ENCODE data around the gene CEP44. TPM values are rescaled to one million over a fixed set of nuclear protein-coding genes. Genes with fewer than 3 reads are reported as not detected.

CEP44 gene
- total RNA-seq, 4 donors from 2014 or later, result 17.0 to 30.6 (median 24.8) TPM

DNA sequence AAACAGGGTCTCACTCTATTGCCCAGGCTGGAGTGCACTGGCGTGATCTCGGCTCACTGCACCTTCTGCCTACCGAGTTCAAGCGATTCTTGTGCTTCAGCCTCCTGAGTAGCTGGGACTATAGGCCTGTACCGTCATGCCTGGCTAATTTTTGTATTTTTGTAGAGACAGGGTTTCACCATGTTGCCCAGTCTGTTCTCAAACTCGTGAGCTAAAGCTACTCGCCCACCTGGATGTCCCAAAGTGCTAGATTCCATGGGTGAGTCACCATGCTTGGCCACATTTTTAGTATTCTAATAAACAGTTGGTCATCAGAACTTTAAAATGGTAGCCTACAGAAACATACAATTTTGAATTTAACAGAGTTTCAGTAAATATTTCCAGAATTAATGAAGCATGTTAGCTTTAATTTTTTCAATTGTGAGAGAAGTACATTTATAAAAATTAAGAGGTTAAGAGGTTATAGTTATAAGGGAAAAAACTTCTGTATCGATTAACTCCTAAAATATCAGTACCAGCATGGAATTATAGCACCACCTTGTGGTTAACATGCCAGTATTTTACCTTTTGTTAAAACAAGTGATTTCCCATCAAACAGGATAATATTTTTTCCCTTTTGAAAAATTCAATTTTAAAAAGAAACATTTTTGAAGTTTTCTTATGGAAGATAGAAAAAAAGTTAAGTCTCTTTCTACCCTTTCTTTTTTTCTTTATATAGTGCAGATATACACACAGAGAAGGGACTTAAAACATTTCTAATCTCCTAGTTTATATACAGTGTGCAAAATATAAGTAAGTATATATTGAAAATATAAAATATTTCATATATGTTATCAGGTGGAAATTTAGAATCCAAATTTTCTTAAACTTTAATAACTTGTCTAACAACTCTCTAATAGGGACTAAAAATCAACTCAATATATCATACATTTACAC lies 35.4 kb downstream of the CEP44 start:
- 47 to 50% methylated on average over 8 of the region's 8 CpGs for WGBS, 2 donors
- peak; percentile 8 to 35 for DNase-seq
- Histone ChIP-seq H3K4me1 (no peaks in the 10 kb centered on the region), H3K27me3 (no peaks in the 10 kb centered on the region), H3K36me3 (peaks cover 0 to 7% of the 10 kb centered on the region in 2 donors), H3K4me3 (replicated peaks in 1 of 3) (no peak overlapping the region), H3K9me3 (no peaks in the 10 kb centered on the region), H3K27ac (no peak overlapping the region)
- intact Hi-C loops (cut with DNase I), result no loop called here
- TF ChIP-seq, protein P1, sequence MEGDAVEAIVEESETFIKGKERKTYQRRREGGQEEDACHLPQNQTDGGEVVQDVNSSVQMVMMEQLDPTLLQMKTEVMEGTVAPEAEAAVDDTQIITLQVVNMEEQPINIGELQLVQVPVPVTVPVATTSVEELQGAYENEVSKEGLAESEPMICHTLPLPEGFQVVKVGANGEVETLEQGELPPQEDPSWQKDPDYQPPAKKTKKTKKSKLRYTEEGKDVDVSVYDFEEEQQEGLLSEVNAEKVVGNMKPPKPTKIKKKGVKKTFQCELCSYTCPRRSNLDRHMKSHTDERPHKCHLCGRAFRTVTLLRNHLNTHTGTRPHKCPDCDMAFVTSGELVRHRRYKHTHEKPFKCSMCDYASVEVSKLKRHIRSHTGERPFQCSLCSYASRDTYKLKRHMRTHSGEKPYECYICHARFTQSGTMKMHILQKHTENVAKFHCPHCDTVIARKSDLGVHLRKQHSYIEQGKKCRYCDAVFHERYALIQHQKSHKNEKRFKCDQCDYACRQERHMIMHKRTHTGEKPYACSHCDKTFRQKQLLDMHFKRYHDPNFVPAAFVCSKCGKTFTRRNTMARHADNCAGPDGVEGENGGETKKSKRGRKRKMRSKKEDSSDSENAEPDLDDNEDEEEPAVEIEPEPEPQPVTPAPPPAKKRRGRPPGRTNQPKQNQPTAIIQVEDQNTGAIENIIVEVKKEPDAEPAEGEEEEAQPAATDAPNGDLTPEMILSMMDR (IDR thresholded peaks at IDR 0.05), result peak in 5 of 6 experiments; percentile 16 to 62 (median 44)
- TF ChIP-seq POLR2A (IDR thresholded peaks at IDR 0.05), result no peak

- Histone ChIP-seq H3K36me3 (peaks cover 0 to 7% of the 10 kb centered on the region in 2 donors), H3K27ac (no peak overlapping the region), H3K4me3 (replicated peaks in 1 of 3) (no peak overlapping the region), H3K4me1 (no peaks in the 10 kb centered on the region), H3K9me3 (no peaks in the 10 kb centered on the region), H3K27me3 (no peaks in the 10 kb centered on the region)
- TF ChIP-seq, protein P1 (IDR thresholded peaks at IDR 0.05), result no peak
- no peak for TF ChIP-seq POLR2A (IDR thresholded peaks at IDR 0.05)
- intact Hi-C loops (cut with DNase I), result no loop called here
- 71 to 74% methylated on average over 5 of the region's 5 CpGs for WGBS, 2 donors
- DNase-seq, result no peak
These were observed 36.9 kb downstream of the CEP44 start for GRCh38 chr4:174320494-174321199.

- intact Hi-C loops (cut with DNase I), result no loop called here
- Histone ChIP-seq H3K9me3 (no peaks in the 10 kb centered on the region), H3K36me3 (no peaks in the 10 kb centered on the region), H3K4me3 (replicated peaks in 1 of 3) (no peak overlapping the region), H3K27me3 (no peaks in the 10 kb centered on the region), H3K4me1 (no peaks in the 10 kb centered on the region), H3K27ac (no peak overlapping the region)
- TF ChIP-seq POLR2A (IDR thresholded peaks at IDR 0.05), result no peak
- TF ChIP-seq, protein P1 (IDR thresholded peaks at IDR 0.05), result no peak
- no peak for DNase-seq
- WGBS, 2 donors, result 88 to 91% methylated on average over 1 of the region's 1 CpG
These were observed 40.5 kb downstream of the CEP44 start for GRCh38 chr4:174324236-174324635.

GRCh38 chr4:174324725-174325124 lies 41.0 kb downstream of the CEP44 start:
- 91 to 93% methylated on average over 2 of the region's 2 CpGs for WGBS, 2 donors
- Histone ChIP-seq H3K9me3 (no peaks in the 10 kb centered on the region), H3K4me1 (no peaks in the 10 kb centered on the region), H3K4me3 (replicated peaks in 1 of 3) (no peak overlapping the region), H3K27ac (no peak overlapping the region), H3K27me3 (no peaks in the 10 kb centered on the region), H3K36me3 (no peaks in the 10 kb centered on the region)
- intact Hi-C loops (cut with DNase I), result no loop called here
- no peak for TF ChIP-seq POLR2A (IDR thresholded peaks at IDR 0.05)
- DNase-seq, result no peak

GRCh38 chr4:174332741-174333493 lies 49.2 kb downstream of the CEP44 start:
- intact Hi-C loops (cut with DNase I), result no loop called here
- H3K4me3 ChIP-seq (replicated peaks in 1 of 3), result no peak overlapping the region
- no peak for DNase-seq
- no peaks in the 10 kb centered on the region for H3K36me3 ChIP-seq
- H3K27me3 ChIP-seq, result no peaks in the 10 kb centered on the region
- H3K9me3 ChIP-seq, result no peaks in the 10 kb centered on the region
- TF ChIP-seq, protein P1 (IDR thresholded peaks at IDR 0.05), result no peak
- TF ChIP-seq POLR2A (IDR thresholded peaks at IDR 0.05), result no peak
- no peak overlapping the region for H3K27ac ChIP-seq
- WGBS, 2 donors, result 83 to 84% methylated on average over 4 of the region's 4 CpGs
- no peaks in the 10 kb centered on the region for H3K4me1 ChIP-seq

Measured in thyroid gland (tissue), 4 donors.